Small intestine (tissue), 16 donors: ENCODE results near the gene OR2A1. TPM values are rescaled to one million over a fixed set of nuclear protein-coding genes. Genes with fewer than 3 reads are reported as not detected.
"Not testable (repeated sequence)": the region's sequence is repeated elsewhere in the genome, so short reads cannot be mapped to it uniquely, and the experiment has no call there.

Source experiments
- DNase-seq, 2 donors: peaks; one replicate each; pipeline versions ENCODE4 v3.0.0 to v3.0.0-alpha.2; 2013
- FAIRE-seq: peaks from 2 replicates; lab custom pipeline; 2012; peaks lifted over from hg19 to GRCh38; lab: Jason Lieb, UNC
- H3K27ac ChIP-seq, 3 donors: one replicate each; pipeline ENCODE4 v1.5.1; 2013; ENCODE audit warnings: low read length in 2 of 3, mild to moderate bottlenecking in 2 of 3, control low read depth in 1 of 3, inconsistent platforms in 1 of 3, low read depth in 1 of 3, moderate library complexity in 1 of 3
- H3K27me3 ChIP-seq, 3 donors: one replicate each; pipeline ENCODE4 v1.6.1; 2013; ENCODE audit warnings: low read length in 3 of 3, inconsistent platforms in 1 of 3; ENCODE audit not compliant: control insufficient read depth in 3 of 3, insufficient read depth in 3 of 3
- H3K36me3 ChIP-seq, 3 donors: one replicate each; pipeline ENCODE4 v1.6.1; 2013; ENCODE audit warnings: low read length in 3 of 3, inconsistent platforms in 1 of 3, low read depth in 1 of 3, mild to moderate bottlenecking in 1 of 3, moderate library complexity in 1 of 3; ENCODE audit not compliant: control insufficient read depth in 3 of 3, insufficient read depth in 2 of 3
- H3K4me1 ChIP-seq, 3 donors: one replicate each; pipeline ENCODE4 v1.6.1; 2013; ENCODE audit warnings: low read length in 2 of 3, inconsistent platforms in 1 of 3, low read depth in 1 of 3, mild to moderate bottlenecking in 1 of 3, moderate library complexity in 1 of 3; ENCODE audit not compliant: control insufficient read depth in 3 of 3, insufficient read depth in 2 of 3
- H3K4me3 ChIP-seq, 3 donors: one replicate each; pipeline ENCODE4 v1.5.1; 2013; ENCODE audit warnings: low read length in 3 of 3, control low read depth in 1 of 3, inconsistent platforms in 1 of 3, low read depth in 1 of 3, mild to moderate bottlenecking in 1 of 3, moderate library complexity in 1 of 3
- H3K9me3 ChIP-seq, 2 donors: one replicate each; pipeline ENCODE4 v1.6.1; 2013; ENCODE audit warnings: low read depth in 1 of 2, low read length in 1 of 2; ENCODE audit not compliant: control insufficient read depth in 2 of 2, insufficient read depth in 1 of 2
- WGBS, 3 donors: extraction: QIAGEN DNeasy Blood & Tissue Kit; methylation state at CpG; one replicate each; pipeline ENCODE4 v1.1.7; 2013; 5-methylcytosine and 5-hydroxymethylcytosine counted together
- long read RNA-seq, 10 donors: transcript quantifications; one replicate each; lab custom pipeline, GENCODE V29; 2026
- polyA plus RNA-seq, 4 donors: library from polyadenylated mRNA; stranded (reverse) in 3 of 4; unstranded in 1 of 4; fragments of 200-250 nt in 3 of 4; fragments of 120-200 nt in 1 of 4; gene quantifications; one replicate each; pipeline versions ENCODE4 v1.2.1 to v1.2.3, GENCODE V29; 2013
- donor health status: healthy with polysubstance abuse.
- donor health status: control.
- donor health status: control.
- donor health status: Bipolar disorder and iron deficiency.
- donor health status: healthy.

The OR2A1 gene, protein sequence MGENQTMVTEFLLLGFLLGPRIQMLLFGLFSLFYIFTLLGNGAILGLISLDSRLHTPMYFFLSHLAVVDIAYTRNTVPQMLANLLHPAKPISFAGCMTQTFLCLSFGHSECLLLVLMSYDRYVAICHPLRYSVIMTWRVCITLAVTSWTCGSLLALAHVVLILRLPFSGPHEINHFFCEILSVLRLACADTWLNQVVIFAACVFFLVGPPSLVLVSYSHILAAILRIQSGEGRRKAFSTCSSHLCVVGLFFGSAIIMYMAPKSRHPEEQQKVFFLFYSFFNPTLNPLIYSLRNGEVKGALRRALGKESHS
- under 1 TPM in 2 of 4 donors, not detected in 2; 0.04 to 0.46 TPM for polyA plus RNA-seq
- long read RNA-seq, donor 1: 0 reads
- long read RNA-seq, donor 2: 0 reads
- long read RNA-seq, donor 3: 0 reads
- long read RNA-seq, donor 4: 0 reads
- long read RNA-seq, donor 5: 0 reads
- long read RNA-seq, donor 6: 0 reads
- long read RNA-seq, donor 7: 0 reads
- long read RNA-seq, donor 8: 0 reads
- long read RNA-seq, donor 9, partial matches to known transcripts: 0 of 1 reads
- long read RNA-seq, donor 9, other reads (novel, unspliced or antisense): 0 of 1 reads
- long read RNA-seq, donor 10: 0 reads

DNA sequence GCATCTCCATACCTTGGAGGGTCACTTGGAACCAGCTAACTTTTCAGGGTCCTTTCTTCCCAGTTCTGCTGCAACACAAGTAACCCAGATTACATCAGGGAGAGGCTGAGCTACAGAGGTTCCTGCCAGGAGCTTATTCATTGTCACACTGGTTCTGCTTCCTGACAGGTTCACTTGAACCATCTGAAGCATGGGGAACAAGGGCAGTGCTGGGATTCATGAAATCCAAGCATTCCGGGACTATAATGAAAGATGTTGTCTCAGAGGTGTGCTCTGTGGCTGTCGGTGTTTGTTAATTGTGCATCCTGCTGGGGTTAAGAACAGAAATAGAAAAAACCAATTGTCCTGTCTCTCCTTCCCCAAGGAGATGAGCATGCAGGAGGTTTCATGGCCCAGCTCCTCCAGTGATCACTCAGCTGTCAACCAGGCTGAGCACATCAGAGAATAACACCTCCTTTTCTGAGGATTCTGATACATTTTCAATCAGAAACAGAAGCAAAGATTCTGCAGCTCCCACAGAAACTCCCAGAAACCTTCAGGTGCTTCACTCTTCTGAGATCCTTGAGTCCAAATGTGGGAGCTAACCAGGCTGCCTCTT is at the start of gene OR2A1:
Gene OR2A1 (plus strand): TSS at position 548 of the 598 bp plus-strand sequence. CDS start 5,706 bp downstream, outside the sequence.
- DNase-seq, H3K9me3 ChIP-seq, H3K4me1 ChIP-seq, H3K4me3 ChIP-seq, FAIRE-seq, H3K27ac ChIP-seq, H3K36me3 ChIP-seq, H3K27me3 ChIP-seq: not testable (repeated sequence)
- 86% methylated on average over 2 of the region's 2 CpGs; no CpG with 5 or more reads in 2 of the 3 donors for WGBS, 3 donors

- H3K27ac ChIP-seq, H3K27me3 ChIP-seq, FAIRE-seq, DNase-seq, H3K4me1 ChIP-seq, H3K36me3 ChIP-seq, H3K4me3 ChIP-seq, H3K9me3 ChIP-seq: not testable (repeated sequence)
- WGBS, 3 donors: 91 to 98% (median 94%) methylated on average over 6 of the region's 7 CpGs
Measured at GRCh38 chr7:144264692-144265091, 47.5 kb upstream of the OR2A1 start, which contains the start of gene OR2A7. OR2A7 (minus strand) TSS chr7:144264792; CDS start chr7:144259628, 5,164 bp downstream.

DNA sequence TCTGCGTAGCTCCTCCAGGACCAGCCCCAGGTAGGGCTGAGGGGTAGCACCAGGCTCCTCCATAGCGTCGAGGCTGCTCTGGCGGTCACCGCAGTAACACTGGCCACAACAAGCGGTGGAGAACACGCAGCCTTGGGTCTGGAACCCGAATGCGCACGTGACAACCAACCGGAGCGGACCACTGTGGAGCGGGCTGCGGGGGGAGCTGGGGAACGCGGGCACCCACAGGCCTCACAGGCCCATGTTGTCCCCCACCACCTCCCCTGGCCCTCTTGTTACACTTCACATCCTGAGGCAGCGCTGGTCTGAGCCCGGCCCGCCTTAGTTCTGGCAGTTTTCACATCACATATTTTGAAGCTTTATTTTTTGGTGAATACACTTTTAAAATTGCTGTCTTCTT is 43.0 kb upstream of the OR2A1 start, which contains the start of gene CTAGE8:
Gene CTAGE8 (minus strand): TSS at position 101 of the 400 bp plus-strand sequence. CDS start 38 bp downstream, at position 63.
- FAIRE-seq, H3K9me3 ChIP-seq, H3K27me3 ChIP-seq, H3K36me3 ChIP-seq, H3K4me3 ChIP-seq, H3K4me1 ChIP-seq, DNase-seq, H3K27ac ChIP-seq: not testable (repeated sequence)
- no CpG with 5 or more reads among the region's 19 CpGs for WGBS, 3 donors

DNA sequence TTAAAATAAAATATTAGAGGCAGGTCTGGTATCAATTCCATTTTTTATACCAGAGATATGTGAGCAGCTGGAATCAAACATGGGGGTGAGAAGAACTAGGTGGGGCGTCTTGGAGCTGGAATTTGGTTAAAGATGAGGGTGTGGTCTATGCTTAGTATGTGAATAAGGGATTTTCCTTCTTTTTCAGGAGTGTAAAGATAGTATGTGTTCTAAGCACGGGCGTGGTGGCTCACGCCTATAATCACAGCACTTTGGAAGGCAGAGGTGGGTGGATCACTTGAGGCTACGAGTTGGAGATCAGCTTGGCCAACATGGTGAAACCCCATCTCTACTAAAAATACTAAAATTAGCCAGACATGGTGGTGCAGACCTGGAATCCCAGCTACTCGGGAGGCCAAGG is 36.9 kb upstream of the OR2A1 start:
- 88 to 98% (median 94%) methylated on average over 4 of the region's 6 CpGs for WGBS, 3 donors
- not testable (repeated sequence) for DNase-seq, H3K4me3 ChIP-seq, H3K9me3 ChIP-seq, FAIRE-seq, H3K27ac ChIP-seq, H3K36me3 ChIP-seq, H3K4me1 ChIP-seq, H3K27me3 ChIP-seq

GRCh38 chr7:144280010-144280409 is 32.2 kb upstream of the OR2A1 start:
- FAIRE-seq, H3K27ac ChIP-seq, H3K27me3 ChIP-seq, H3K4me1 ChIP-seq, H3K9me3 ChIP-seq, H3K4me3 ChIP-seq, DNase-seq, H3K36me3 ChIP-seq: not testable (repeated sequence)
- WGBS, 3 donors: 98 to 100% (median 99%) methylated on average over 3 of the region's 6 CpGs

DNA sequence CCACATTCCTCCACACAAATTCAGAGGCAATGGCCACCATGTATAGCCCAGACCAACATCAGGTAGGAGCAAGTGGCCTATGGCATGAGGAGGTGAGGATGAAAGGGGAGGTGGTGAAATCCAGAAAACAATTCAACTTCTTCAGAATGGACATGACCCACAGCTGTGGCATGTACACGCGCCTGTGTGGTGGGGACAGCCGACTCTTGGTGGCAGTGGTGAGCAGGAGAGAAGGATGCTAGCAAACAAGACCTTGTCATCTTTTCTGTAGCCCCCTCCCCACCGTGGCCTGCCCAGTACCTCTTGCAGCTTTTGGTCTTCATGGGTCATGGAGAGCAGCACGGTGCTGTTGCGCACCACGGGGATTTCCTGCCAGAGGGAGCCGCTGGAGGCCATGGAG is 30.2 kb upstream of the OR2A1 start:
- WGBS, 3 donors: no CpG with 5 or more reads among the region's 8 CpGs
- H3K4me1 ChIP-seq, H3K27me3 ChIP-seq, DNase-seq, FAIRE-seq, H3K27ac ChIP-seq, H3K9me3 ChIP-seq, H3K4me3 ChIP-seq, H3K36me3 ChIP-seq: not testable (repeated sequence)

DNA sequence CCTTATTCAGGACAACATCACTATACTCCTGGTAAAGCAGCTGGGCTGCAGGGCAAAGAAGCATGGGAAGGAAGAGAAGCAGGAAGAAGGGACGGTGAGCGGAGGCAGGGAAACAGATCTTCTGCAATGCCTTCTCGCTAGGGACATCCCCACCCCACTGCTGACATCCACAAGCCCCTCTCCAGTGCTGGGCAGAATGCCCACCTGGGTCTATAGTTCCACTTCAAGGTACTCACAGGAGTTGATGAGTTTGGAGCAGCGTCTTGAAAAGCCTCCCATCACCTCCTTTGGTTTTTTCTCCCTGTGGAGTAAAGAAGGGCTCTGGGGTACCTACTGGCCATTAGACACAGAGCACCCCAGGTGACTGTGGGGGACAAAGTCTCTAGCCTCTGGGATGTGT is 29.7 kb upstream of the OR2A1 start:
- not testable (repeated sequence) for H3K36me3 ChIP-seq, H3K4me1 ChIP-seq, H3K27me3 ChIP-seq, DNase-seq, H3K27ac ChIP-seq, H3K4me3 ChIP-seq, H3K9me3 ChIP-seq, FAIRE-seq
- 87 to 96% (median 96%) methylated on average over 2 of the region's 4 CpGs for WGBS, 3 donors

GRCh38 chr7:144283716-144284115 is 28.5 kb upstream of the OR2A1 start:
- not testable (repeated sequence) for H3K9me3 ChIP-seq, H3K27ac ChIP-seq, H3K36me3 ChIP-seq, H3K27me3 ChIP-seq, FAIRE-seq, H3K4me1 ChIP-seq, H3K4me3 ChIP-seq, DNase-seq
- WGBS, 3 donors: no CpG with 5 or more reads among the region's 6 CpGs
